ENCODE measurements around the gene PHEX. TPM values are rescaled to one million over a fixed set of nuclear protein-coding genes. Genes with fewer than 3 reads are reported as not detected.

PHEX gene
- total RNA-seq, 4 donors from 2014 or later = 0.14 to 0.20 TPM; not detected in 2

DNA sequence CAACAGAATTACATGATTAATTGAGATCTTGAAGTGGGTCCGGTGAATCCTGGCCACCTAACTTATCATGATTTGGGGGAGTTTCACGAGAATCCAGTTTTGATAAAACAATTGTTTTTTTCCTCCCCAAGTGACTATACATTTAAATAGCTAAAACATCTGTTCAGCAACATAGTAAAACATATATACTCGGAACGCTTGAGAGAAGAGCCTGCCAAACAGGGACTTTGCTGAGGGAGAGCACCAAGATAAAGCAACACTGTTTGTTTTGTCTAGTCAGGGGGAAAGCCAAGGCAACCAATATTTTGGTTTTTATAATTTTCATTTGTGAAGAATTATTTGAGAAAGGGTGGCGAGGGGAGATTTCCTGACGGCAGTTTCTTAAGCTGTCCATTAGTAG, 381 bp downstream of the PHEX start:
- intact Hi-C loops (cut with DNase I; ENCODE audit: low total_unique reads) = no loop called here
- DNase-seq = no peak
- WGBS, 2 donors (ENCODE audit: low coverage in 1 of 2) = 71 to 76% methylated on average over 3 to 6 of the region's 6 CpGs
- H3K9me3 ChIP-seq = no peaks in the 10 kb centered on the region
- no peaks in the 10 kb centered on the region for H3K36me3 ChIP-seq
- in situ Hi-C loops (cut with MboI; ENCODE audit: low pct_ligation_motif_present in 1 of 4, low pct_unique_long_range_greater_than_20kb in 1 of 4, low sequenced_read_pairs in 3 of 4) = no loop called here
- TF ChIP-seq POLR2A (IDR thresholded peaks at IDR 0.05) (no peak), EP300 (IDR thresholded peaks at IDR 0.05; ENCODE audit: low read depth) (no peak), POLR2AphosphoS5 (IDR thresholded peaks at IDR 0.05) (no peak)
- no peaks in the 10 kb centered on the region for H3K27me3 ChIP-seq
- no peak overlapping the region for H3K4me3 ChIP-seq
- no peaks in the 10 kb centered on the region for H3K4me1 ChIP-seq
- H3K27ac ChIP-seq = no peak overlapping the region

DNA sequence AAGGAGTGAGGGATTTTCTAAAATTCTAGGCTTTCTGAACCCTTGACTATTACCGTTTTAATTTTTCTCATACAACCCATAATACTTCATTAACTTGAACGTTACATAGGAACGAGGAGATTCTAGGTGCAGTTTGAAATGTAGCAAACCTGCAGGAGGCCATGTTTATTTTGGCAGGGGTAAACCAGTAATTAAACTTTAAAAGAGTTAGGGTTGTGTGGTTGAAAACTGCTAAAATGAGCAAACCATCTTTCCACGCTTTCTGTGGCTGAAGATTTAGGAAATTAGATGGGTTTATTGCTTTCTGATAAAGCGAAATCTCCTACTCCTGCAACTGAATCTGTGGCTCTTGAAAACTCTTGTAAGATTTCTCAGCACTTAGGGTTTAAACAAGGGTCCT, 1.7 kb downstream of the PHEX start:
- no peaks in the 10 kb centered on the region for H3K36me3 ChIP-seq
- no peak overlapping the region for H3K27ac ChIP-seq
- intact Hi-C loops (cut with DNase I; ENCODE audit: low total_unique reads) (no loop called here), in situ Hi-C loops (cut with MboI; ENCODE audit: low pct_ligation_motif_present in 1 of 4, low pct_unique_long_range_greater_than_20kb in 1 of 4, low sequenced_read_pairs in 3 of 4) (no loop called here)
- H3K4me1 ChIP-seq = no peaks in the 10 kb centered on the region
- no peaks in the 10 kb centered on the region for H3K9me3 ChIP-seq
- DNase-seq = no peak
- H3K27me3 ChIP-seq = no peaks in the 10 kb centered on the region
- TF ChIP-seq POLR2A (IDR thresholded peaks at IDR 0.05) (no peak), EP300 (IDR thresholded peaks at IDR 0.05; ENCODE audit: low read depth) (no peak), POLR2AphosphoS5 (IDR thresholded peaks at IDR 0.05) (no peak)
- TF ChIP-seq, protein P1, sequence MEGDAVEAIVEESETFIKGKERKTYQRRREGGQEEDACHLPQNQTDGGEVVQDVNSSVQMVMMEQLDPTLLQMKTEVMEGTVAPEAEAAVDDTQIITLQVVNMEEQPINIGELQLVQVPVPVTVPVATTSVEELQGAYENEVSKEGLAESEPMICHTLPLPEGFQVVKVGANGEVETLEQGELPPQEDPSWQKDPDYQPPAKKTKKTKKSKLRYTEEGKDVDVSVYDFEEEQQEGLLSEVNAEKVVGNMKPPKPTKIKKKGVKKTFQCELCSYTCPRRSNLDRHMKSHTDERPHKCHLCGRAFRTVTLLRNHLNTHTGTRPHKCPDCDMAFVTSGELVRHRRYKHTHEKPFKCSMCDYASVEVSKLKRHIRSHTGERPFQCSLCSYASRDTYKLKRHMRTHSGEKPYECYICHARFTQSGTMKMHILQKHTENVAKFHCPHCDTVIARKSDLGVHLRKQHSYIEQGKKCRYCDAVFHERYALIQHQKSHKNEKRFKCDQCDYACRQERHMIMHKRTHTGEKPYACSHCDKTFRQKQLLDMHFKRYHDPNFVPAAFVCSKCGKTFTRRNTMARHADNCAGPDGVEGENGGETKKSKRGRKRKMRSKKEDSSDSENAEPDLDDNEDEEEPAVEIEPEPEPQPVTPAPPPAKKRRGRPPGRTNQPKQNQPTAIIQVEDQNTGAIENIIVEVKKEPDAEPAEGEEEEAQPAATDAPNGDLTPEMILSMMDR (IDR thresholded peaks at IDR 0.05) = no peak
- H3K4me3 ChIP-seq = no peak overlapping the region
- WGBS, 2 donors (ENCODE audit: low coverage in 1 of 2) = 60 to 65% methylated on average over 3 to 5 of the region's 5 CpGs

DNA sequence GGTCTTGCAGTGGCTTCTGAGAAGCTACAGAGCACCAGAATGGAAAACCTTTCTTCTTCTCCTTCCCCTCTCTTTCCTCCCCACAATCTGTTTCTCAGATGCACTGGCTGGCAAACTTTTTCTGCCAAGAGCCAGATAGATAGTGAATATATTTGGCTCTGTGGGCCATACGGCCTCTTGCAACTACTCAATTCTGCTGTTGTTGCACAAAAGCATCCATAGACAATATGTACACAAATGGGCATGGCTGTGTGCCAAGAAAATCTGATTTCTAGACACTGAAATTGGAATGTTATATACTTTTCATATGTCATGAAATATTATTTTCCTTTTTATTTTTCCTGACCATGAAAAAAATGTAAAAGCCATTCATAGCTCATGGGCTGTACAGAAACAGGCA, 3.1 kb downstream of the PHEX start:
- in situ Hi-C loops (cut with MboI; ENCODE audit: low pct_ligation_motif_present in 1 of 4, low pct_unique_long_range_greater_than_20kb in 1 of 4, low sequenced_read_pairs in 3 of 4) (no loop called here), intact Hi-C loops (cut with DNase I; ENCODE audit: low total_unique reads) (no loop called here)
- Histone ChIP-seq H3K4me1 (no peaks in the 10 kb centered on the region), H3K4me3 (no peak overlapping the region), H3K9me3 (no peaks in the 10 kb centered on the region), H3K27ac (no peak overlapping the region), H3K27me3 (no peaks in the 10 kb centered on the region), H3K36me3 (no peaks in the 10 kb centered on the region)
- TF ChIP-seq POLR2A (IDR thresholded peaks at IDR 0.05) = no peak
- TF ChIP-seq, protein P1 (IDR thresholded peaks at IDR 0.05) = no peak
- TF ChIP-seq EP300 (IDR thresholded peaks at IDR 0.05; ENCODE audit: low read depth) = no peak
- TF ChIP-seq POLR2AphosphoS5 (IDR thresholded peaks at IDR 0.05) = no peak
- no peak for DNase-seq
- WGBS, 2 donors (ENCODE audit: low coverage in 1 of 2) = 50% methylated on average over 1 of the region's 1 CpG; no CpG with 5 or more reads in 1 of the 2 donors

DNA sequence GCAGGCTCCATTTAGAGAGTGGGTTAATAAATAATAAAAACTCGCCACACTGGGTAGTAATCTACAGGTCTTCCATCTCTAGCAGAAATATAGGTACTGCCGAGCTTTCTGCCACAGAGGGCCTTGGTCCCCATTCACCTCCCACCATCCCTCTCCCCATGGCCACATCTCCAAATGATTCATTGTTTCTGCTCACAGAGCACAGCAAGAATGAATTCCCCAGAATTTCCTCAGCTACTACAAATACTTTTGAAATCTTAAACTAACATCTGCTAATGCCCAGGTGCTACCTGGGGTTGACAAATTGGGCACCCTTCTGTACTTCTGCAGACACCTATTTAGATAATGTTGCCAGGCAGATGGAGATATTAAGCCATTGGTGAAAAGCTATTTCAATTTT, 5.1 kb downstream of the PHEX start:
- Histone ChIP-seq H3K36me3 (no peaks in the 10 kb centered on the region), H3K9me3 (no peaks in the 10 kb centered on the region), H3K4me3 (no peak overlapping the region), H3K27me3 (no peaks in the 10 kb centered on the region), H3K4me1 (no peaks in the 10 kb centered on the region), H3K27ac (no peak overlapping the region)
- DNase-seq = no peak
- 72% methylated on average over 2 of the region's 2 CpGs; no CpG with 5 or more reads in 1 of the 2 donors for WGBS, 2 donors (ENCODE audit: low coverage in 1 of 2)
- in situ Hi-C loops (cut with MboI; ENCODE audit: low pct_ligation_motif_present in 1 of 4, low pct_unique_long_range_greater_than_20kb in 1 of 4, low sequenced_read_pairs in 3 of 4) = no loop called here
- TF ChIP-seq POLR2A (IDR thresholded peaks at IDR 0.05) (no peak), POLR2AphosphoS5 (IDR thresholded peaks at IDR 0.05) (no peak), EP300 (IDR thresholded peaks at IDR 0.05; ENCODE audit: low read depth) (no peak)
- TF ChIP-seq, protein P1 (IDR thresholded peaks at IDR 0.05) = no peak
- intact Hi-C loops (cut with DNase I; ENCODE audit: low total_unique reads) = no loop called here

DNA sequence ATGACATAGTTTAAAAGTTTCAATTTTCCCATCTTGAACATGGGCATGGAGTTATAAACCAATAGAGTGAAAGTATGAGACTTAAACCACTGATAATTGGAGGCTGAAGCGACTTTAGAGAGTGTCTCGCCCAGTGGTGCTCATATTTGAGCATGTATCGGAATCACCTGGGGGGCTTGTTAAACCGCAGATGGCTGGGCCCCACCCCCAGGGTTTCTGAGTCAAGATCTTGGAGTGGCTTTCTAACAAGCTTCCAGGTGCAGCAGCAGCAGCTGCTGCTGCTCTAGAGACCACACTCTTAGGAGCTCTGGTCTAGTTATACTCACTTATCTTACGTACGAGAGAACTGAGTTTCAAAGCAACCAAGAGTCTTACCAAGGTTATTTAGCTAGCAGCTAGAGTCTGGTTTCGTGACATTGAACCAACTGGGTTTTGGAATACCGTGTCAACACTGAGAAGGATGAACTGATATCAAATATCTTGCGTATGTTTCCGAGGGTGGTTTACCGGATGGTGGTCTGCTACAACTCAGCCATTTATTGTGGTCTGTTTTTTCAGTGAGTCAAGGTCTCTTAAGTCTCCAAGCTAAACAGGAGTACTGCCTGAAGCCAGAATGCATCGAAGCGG, 5.9 kb downstream of the PHEX start:
- Histone ChIP-seq H3K9me3 (no peaks in the 10 kb centered on the region), H3K27ac (no peak overlapping the region), H3K4me3 (no peak overlapping the region), H3K36me3 (no peaks in the 10 kb centered on the region), H3K27me3 (no peaks in the 10 kb centered on the region), H3K4me1 (no peaks in the 10 kb centered on the region)
- TF ChIP-seq, protein P1 (IDR thresholded peaks at IDR 0.05) = no peak
- TF ChIP-seq POLR2AphosphoS5 (IDR thresholded peaks at IDR 0.05) (no peak), EP300 (IDR thresholded peaks at IDR 0.05; ENCODE audit: low read depth) (no peak), POLR2A (IDR thresholded peaks at IDR 0.05) (no peak)
- intact Hi-C loops (cut with DNase I; ENCODE audit: low total_unique reads) = no loop called here
- in situ Hi-C loops (cut with MboI; ENCODE audit: low pct_ligation_motif_present in 1 of 4, low pct_unique_long_range_greater_than_20kb in 1 of 4, low sequenced_read_pairs in 3 of 4) = no loop called here
- 85% methylated on average over 13 of the region's 13 CpGs; no CpG with 5 or more reads in 1 of the 2 donors for WGBS, 2 donors (ENCODE audit: low coverage in 1 of 2)
- DNase-seq = no peak
